CD4-positive, alpha-beta T cell treated with Interleukin-4 for 1 hour (primary cell): ENCODE results near the gene MMGT1.

Source experiments
- DNase-seq, 2 donors: peaks; one replicate each; pipeline ENCODE4 v3.0.0-alpha.2; 2020 to 2022

The MMGT1 gene

GRCh38 chrX:135973548-135974278 lies at the start of gene MMGT1:
MMGT1 (minus strand) TSS chrX:135973988; CDS start chrX:135973675, 313 bp downstream.
- peak; percentile 86 to 88 for DNase-seq

- no peak for DNase-seq
Measured at GRCh38 chrX:136021903-136022302, 48.1 kb upstream of the MMGT1 start.

- no peak for DNase-seq
Measured at GRCh38 chrX:136021160-136021559, 47.4 kb upstream of the MMGT1 start.

- no peak for DNase-seq
Measured at GRCh38 chrX:136019226-136019625, 45.4 kb upstream of the MMGT1 start.

- no peak for DNase-seq
Measured at GRCh38 chrX:136016881-136017280, 43.1 kb upstream of the MMGT1 start.

GRCh38 chrX:136015016-136015415 lies 41.2 kb upstream of the MMGT1 start:
- DNase-seq: no peak

GRCh38 chrX:135988245-135988644 lies 14.5 kb upstream of the MMGT1 start:
- DNase-seq: no peak

- DNase-seq: no peak
Measured at GRCh38 chrX:135985973-135986310, 12.2 kb upstream of the MMGT1 start.

GRCh38 chrX:135985157-135985972 lies 11.6 kb upstream of the MMGT1 start, which contains the start of gene SLC9A6:
SLC9A6 (plus strand) TSS chrX:135985435; CDS start chrX:135985659, 224 bp downstream.
- DNase-seq: peak; percentile 64 to 67

GRCh38 chrX:135984791-135985156 lies 11.0 kb upstream of the MMGT1 start:
- DNase-seq: no peak

- no peak for DNase-seq
Measured at GRCh38 chrX:135984256-135984655, 10.5 kb upstream of the MMGT1 start.

GRCh38 chrX:135982860-135983259 lies 9.1 kb upstream of the MMGT1 start:
- DNase-seq: no peak

- no peak for DNase-seq
Measured at GRCh38 chrX:135981668-135982067, 7.9 kb upstream of the MMGT1 start.

- no peak for DNase-seq
Measured at GRCh38 chrX:135981010-135981409, 7.2 kb upstream of the MMGT1 start.

GRCh38 chrX:135977611-135978010 lies 3.8 kb upstream of the MMGT1 start:
- no peak for DNase-seq

- DNase-seq: no peak
Measured at GRCh38 chrX:135975421-135975820, 1.6 kb upstream of the MMGT1 start.

GRCh38 chrX:135974279-135974856 lies 580 bp upstream of the MMGT1 start:
- peak; percentile 79 to 82 for DNase-seq

GRCh38 chrX:135973025-135973547 lies 702 bp downstream of the MMGT1 start:
- no peak for DNase-seq

- DNase-seq: no peak
Measured at GRCh38 chrX:135951291-135951690, 22.5 kb downstream of the MMGT1 start.

GRCh38 chrX:135944486-135944885 lies 29.3 kb downstream of the MMGT1 start:
- DNase-seq: no peak

- DNase-seq: peak; percentile 27 to 33
Measured at GRCh38 chrX:135931644-135932487, 41.9 kb downstream of the MMGT1 start.

- no peak for DNase-seq
Measured at GRCh38 chrX:135927897-135928296, 45.9 kb downstream of the MMGT1 start.

- no peak for DNase-seq
Measured at GRCh38 chrX:135923353-135923752, 50.4 kb downstream of the MMGT1 start.
